H7 (cell line): Measurements from ENCODE around the gene PREP. TPM values are rescaled to one million over a fixed set of nuclear protein-coding genes. Genes with fewer than 3 reads are reported as not detected.
A peak's percentile ranks its signal among the peaks of the same experiment; 100 is the strongest.

ENCODE experiments used
- DNase-seq: peaks from one replicate; pipeline ENCODE4 v3.0.0; 2012
- H3K27me3 ChIP-seq: 2 replicates; pipeline ENCODE4 v1.6.0; 2011; ENCODE audit warnings: mild to moderate bottlenecking, low read length; ENCODE audit not compliant: control insufficient read depth, insufficient read depth
- H3K36me3 ChIP-seq: replicated peaks from 2 replicates; pipeline ENCODE4 v1.5.1; 2011; ENCODE audit warnings: low read length; ENCODE audit not compliant: control insufficient read depth, insufficient read depth
- H3K4me3 ChIP-seq: 2 replicates; pipeline ENCODE4 v1.5.1; 2011; ENCODE audit warnings: low read depth, mild to moderate bottlenecking, control low read depth, low read length, moderate library complexity; ENCODE audit not compliant: insufficient read depth
- total RNA-seq: library from RNA; depleted of rRNA; stranded (reverse); fragments of >200 nt; shearing (Covaris generic); gene quantifications from 2 replicates; pipeline ENCODE4 v1.2.3, GENCODE V29; 2014

Gene PREP
- total RNA-seq, 1 experiment from 2014 or later: 19.5 TPM

GRCh38 chr6:105374010-105374420 lies 28.9 kb downstream of the PREP start:
- no peaks in the 10 kb centered on the region for H3K27me3 ChIP-seq
- H3K4me3 ChIP-seq: no peak overlapping the region
- H3K36me3 ChIP-seq: peaks cover 5% of the 10 kb centered on the region
- no peak for DNase-seq

- no peak for DNase-seq
- Histone ChIP-seq H3K4me3 (no peak overlapping the region), H3K27me3 (no peaks in the 10 kb centered on the region), H3K36me3 (peaks cover 5% of the 10 kb centered on the region)
Measured at GRCh38 chr6:105373481-105373880, 29.4 kb downstream of the PREP start.

- Histone ChIP-seq H3K27me3 (no peaks in the 10 kb centered on the region), H3K36me3 (peaks cover 5% of the 10 kb centered on the region), H3K4me3 (no peak overlapping the region)
- no peak for DNase-seq
Measured at GRCh38 chr6:105372849-105373182, 30.1 kb downstream of the PREP start.

DNA sequence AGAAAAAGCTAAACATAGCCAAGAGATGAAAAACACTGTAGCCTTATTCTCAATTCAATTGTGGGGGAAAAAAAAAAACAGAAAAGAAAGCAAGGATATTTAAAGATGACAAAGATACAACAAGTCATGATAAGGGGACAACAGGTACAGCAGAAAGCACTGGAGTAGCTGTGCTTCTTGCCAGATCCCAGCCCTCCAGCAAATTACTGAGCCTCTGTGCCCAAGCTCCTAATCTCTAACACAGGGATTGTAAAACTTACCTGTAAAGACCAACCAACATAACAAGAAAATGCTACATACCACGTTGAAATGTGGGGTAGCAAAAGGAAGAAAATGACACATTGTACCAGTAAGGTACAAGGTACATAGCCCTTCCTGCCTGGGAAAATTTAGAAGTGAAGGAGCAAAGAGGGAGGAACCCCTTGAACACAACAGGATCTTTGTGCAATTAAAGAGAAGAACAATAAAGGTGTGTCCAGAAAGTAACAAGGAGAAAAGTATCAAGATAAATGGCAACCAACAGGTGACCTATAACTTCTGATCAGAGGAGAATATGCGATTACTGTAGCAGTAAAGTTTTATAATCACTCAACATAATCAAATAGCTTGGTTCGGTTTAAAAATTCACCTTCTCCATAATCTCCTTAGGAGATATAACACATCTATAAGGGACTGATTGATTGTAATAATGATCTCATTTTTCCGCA lies 30.6 kb downstream of the PREP start:
- Histone ChIP-seq H3K36me3 (peaks cover 5% of the 10 kb centered on the region), H3K27me3 (no peaks in the 10 kb centered on the region), H3K4me3 (no peak overlapping the region)
- no peak for DNase-seq

DNA sequence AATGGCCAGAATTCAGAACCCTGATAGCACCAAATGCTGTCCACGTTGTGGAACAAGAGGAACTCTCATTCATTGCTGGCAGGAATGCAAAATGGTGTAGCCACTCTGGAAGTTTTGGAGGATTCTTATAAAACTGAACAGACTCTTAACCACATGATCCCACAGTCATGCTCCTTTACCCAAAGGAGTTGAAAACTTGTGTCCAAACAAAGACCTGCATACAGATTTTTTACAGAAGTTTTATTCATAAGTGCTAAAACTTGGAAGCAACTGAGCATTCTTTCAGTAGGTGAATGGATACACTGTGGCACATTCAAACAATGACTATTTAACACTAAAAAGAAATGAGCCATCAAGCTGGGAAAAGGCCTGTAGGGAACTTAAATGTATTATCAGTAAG lies 32.5 kb downstream of the PREP start:
- peaks cover 6% of the 10 kb centered on the region for H3K36me3 ChIP-seq
- no peaks in the 10 kb centered on the region for H3K27me3 ChIP-seq
- no peak for DNase-seq
- H3K4me3 ChIP-seq: no peak overlapping the region

- no peak overlapping the region for H3K4me3 ChIP-seq
- no peaks in the 10 kb centered on the region for H3K27me3 ChIP-seq
- no peak for DNase-seq
- peaks cover 6% of the 10 kb centered on the region for H3K36me3 ChIP-seq
Measured at GRCh38 chr6:105369145-105369544, 33.7 kb downstream of the PREP start.

- Histone ChIP-seq H3K36me3 (peaks cover 3% of the 10 kb centered on the region), H3K4me3 (no peak overlapping the region), H3K27me3 (no peaks in the 10 kb centered on the region)
- DNase-seq: no peak
Measured at GRCh38 chr6:105364243-105364642, 38.6 kb downstream of the PREP start.

DNA sequence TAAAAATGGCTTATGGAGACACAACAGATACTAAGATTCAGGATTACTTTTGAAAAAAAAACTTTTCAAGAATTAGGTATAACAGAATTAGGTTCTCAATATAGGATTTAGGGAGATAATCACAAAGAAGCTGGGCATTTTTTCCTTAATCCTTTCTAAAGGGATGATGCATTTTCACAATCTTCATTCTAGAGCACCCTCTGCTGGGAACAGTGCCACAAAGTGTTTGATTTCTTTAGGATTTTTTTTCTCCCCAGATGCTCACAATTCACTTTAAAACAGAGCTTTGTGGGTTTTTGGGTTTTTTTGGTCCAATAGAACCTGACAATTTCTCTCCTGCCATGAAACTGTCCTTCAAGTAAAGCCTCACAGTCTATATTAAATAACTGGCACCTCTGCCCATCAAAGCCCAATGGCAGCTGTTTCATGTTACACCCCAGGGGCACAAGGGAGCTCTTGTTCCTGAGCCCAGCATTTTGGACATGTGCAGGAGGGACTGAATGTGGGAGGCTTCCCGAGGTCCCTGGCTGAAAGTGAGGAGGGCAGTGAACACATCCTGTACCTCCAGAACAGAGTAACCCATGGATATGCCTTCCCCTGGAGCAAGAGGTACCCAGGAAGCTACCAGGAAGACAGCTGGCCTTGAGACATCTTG lies 39.7 kb downstream of the PREP start:
- Histone ChIP-seq H3K4me3 (no peak overlapping the region), H3K36me3 (peaks cover 3% of the 10 kb centered on the region), H3K27me3 (no peaks in the 10 kb centered on the region)
- peak; percentile 13 for DNase-seq

GRCh38 chr6:105359419-105360370 lies 43.2 kb downstream of the PREP start:
- no peaks in the 10 kb centered on the region for H3K27me3 ChIP-seq
- DNase-seq: no peak

DNA sequence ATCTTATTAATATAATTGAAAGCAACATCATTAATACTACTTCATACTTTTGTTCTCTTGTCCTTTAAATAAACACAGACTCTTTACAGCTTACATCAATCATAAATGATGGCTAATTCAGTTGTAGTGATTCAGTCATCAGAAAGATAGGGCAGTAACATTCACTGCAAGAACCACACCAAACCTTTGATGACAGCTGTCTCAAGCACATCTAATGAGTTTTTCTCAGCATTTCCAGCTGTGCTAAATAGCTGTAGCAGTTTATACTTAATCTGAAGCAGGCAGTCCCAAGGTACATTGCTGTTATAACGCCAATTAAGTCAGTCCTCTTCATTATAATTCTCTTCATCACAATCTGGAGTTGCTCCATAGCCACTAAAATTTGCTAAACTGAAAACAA lies 45.7 kb downstream of the PREP start:
- no peak for DNase-seq
- Histone ChIP-seq H3K27me3 (no peaks in the 10 kb centered on the region), H3K4me3 (no peak overlapping the region), H3K36me3 (peaks cover 4% of the 10 kb centered on the region)

More at GRCh38 chr6:105359419-105360370, 43.2 kb downstream of the PREP start:
- H3K36me3 ChIP-seq: peaks cover 4% of the 10 kb centered on the region
- H3K4me3 ChIP-seq: no peak overlapping the region

DNA sequence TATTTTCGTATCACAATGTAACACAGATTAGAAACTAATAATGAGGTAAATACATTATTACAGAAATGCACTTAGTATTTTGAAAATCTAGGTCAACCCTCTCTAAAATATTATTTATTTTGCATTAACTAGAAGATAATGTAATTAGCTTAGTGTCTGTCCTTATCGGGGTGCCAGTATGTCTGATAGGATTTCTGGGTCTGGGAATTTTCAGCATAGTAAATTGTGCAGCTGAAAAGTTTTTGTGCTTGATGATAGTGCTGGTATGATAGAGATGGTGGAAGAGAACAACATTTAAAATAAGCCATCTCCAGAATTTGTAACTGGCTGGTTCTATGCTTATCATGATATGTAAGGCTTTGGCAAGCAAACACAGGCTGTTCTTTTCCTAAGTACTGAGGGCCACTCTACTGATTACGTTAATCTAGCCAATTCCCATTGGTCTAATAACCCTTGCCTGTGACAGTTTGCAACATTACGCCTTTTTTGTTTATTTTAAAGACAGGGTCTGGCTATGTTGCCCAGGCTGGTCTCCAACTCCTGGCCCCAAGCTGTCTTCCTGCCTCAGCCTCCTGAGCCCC lies 50.8 kb downstream of the PREP start:
- Histone ChIP-seq H3K36me3 (peaks cover 6% of the 10 kb centered on the region), H3K27me3 (no peaks in the 10 kb centered on the region), H3K4me3 (no peak overlapping the region)
- no peak for DNase-seq

GRCh38 chr6:105348897-105349296 lies 54.0 kb downstream of the PREP start:
- no peak overlapping the region for H3K4me3 ChIP-seq
- no peaks in the 10 kb centered on the region for H3K27me3 ChIP-seq
- no peak for DNase-seq
- peaks cover 6% of the 10 kb centered on the region for H3K36me3 ChIP-seq

- DNase-seq: no peak
- Histone ChIP-seq H3K36me3 (peaks cover 3% of the 10 kb centered on the region), H3K4me3 (no peak overlapping the region), H3K27me3 (no peaks in the 10 kb centered on the region)
Measured at GRCh38 chr6:105346052-105346451, 56.8 kb downstream of the PREP start.

GRCh38 chr6:105345506-105345905 lies 57.4 kb downstream of the PREP start:
- no peak for DNase-seq
- Histone ChIP-seq H3K36me3 (peaks cover 3% of the 10 kb centered on the region), H3K4me3 (no peak overlapping the region), H3K27me3 (no peaks in the 10 kb centered on the region)
